ENCODE data around the gene GNB4. TPM values are rescaled to one million over a fixed set of nuclear protein-coding genes. Genes with fewer than 3 reads are reported as not detected.

Gene GNB4
- total RNA-seq, 1 donor from 2014 or later: 52.1 TPM

DNA sequence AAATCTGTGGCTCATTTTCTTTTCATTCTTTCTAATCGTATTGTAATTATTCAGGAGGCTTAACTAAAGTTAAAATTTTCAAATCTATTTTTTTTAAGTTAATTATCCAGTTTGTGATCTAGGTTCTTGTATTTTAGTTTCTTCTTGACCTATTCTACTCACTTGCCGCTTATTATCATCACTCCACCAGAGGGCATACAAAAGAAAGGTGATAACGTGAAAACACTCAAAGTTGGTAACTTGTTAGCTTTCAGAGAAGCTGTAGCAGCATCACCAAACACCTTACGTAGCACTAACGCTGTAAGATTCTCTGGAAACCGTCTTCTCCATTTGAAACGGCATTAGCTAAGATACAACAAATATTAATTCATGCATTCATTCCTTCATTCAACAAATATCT lies 4.8 kb downstream of the GNB4 start:
- DNase-seq (ENCODE audit: low read depth): no peak
- TF ChIP-seq, protein P1, sequence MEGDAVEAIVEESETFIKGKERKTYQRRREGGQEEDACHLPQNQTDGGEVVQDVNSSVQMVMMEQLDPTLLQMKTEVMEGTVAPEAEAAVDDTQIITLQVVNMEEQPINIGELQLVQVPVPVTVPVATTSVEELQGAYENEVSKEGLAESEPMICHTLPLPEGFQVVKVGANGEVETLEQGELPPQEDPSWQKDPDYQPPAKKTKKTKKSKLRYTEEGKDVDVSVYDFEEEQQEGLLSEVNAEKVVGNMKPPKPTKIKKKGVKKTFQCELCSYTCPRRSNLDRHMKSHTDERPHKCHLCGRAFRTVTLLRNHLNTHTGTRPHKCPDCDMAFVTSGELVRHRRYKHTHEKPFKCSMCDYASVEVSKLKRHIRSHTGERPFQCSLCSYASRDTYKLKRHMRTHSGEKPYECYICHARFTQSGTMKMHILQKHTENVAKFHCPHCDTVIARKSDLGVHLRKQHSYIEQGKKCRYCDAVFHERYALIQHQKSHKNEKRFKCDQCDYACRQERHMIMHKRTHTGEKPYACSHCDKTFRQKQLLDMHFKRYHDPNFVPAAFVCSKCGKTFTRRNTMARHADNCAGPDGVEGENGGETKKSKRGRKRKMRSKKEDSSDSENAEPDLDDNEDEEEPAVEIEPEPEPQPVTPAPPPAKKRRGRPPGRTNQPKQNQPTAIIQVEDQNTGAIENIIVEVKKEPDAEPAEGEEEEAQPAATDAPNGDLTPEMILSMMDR (conservative IDR thresholded peaks at IDR 0.05; ENCODE audit: low read depth, low read length): peak; percentile 54
- no peak overlapping the region for H3K4me3 ChIP-seq (ENCODE audit: low read depth, low read length)

DNA sequence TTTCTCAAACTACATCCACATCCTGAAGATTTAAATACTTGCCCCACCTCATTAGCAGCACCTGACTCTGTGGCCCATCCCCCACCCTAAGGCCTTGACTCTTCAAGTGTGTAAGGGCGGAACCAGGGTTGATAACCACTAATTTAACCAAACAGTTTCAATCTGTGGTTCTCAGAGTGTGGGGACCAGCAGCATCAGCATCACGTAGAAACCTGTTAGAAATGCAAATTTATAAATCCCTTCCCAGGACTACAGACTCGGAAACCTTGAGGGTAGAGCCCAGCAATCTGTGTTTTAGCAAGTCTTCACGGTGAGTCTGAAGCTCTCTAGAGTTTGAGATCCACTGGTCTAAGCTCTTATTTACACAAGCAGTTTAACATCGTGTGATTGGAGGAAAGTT lies 12.4 kb downstream of the GNB4 start:
- TF ChIP-seq, protein P1 (conservative IDR thresholded peaks at IDR 0.05; ENCODE audit: low read depth, low read length): no peak
- no peak for DNase-seq (ENCODE audit: low read depth)
- no peak overlapping the region for H3K4me3 ChIP-seq (ENCODE audit: low read depth, low read length)

DNA sequence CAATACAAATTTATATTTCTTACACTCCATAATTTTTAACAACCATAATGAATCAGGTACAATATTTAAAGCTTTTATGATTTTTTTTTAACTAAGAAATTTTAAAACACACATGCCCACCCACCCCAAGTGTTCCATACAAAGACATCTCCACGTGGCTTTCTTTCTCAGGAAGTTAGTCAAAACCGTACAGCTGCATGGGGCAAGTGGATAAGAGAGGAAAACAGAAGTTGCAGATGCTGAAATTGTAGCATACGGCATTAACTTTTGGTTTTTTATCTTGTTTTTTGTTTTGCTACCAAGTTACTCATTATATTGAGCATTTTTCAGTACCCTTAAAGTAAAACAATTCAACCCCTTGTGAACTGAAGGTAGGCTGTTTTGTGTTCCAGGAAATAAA lies 14.8 kb downstream of the GNB4 start:
- TF ChIP-seq, protein P1 (conservative IDR thresholded peaks at IDR 0.05; ENCODE audit: low read depth, low read length): no peak
- DNase-seq (ENCODE audit: low read depth): no peak
- no peak overlapping the region for H3K4me3 ChIP-seq (ENCODE audit: low read depth, low read length)

DNA sequence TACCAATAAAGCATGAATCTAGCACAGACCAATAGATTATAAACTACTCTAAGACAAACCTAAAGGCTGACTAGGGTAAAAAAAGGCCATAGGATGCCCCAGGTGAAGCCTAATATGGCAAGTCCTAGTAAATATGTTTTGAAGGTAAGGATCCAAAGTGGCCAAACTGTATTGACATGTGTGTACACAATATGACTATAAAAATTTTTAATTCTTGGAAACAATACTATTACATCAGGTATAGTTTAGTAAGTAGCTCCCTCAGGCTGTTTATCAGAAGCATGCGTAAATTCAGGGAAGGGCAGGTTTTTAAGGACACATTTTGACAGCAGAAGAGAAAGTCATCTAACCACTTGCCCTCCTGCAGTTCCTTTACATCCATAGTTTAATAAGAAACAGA lies 18.8 kb downstream of the GNB4 start:
- no peak for DNase-seq (ENCODE audit: low read depth)

DNA sequence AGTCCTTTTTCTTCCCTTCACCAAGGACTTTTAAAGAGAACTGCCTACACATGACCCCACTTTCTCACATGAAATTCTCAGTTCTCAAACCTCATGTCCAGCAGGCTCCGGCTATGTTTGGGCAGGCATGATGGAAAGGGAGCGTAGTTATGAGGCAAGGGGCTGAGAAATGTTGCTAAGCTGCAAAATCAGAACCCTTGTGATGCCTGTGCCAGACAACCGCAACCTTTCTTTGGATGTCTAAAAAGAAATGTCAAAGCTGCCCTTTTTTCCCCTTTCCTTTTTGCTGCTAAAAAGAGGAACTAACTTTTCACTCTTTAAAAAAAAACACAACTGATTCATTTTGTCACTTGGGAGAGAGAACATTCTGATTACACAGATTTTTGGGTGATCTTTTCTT lies 19.2 kb downstream of the GNB4 start:
- no peak for DNase-seq (ENCODE audit: low read depth)
- TF ChIP-seq, protein P1 (conservative IDR thresholded peaks at IDR 0.05; ENCODE audit: low read depth, low read length): no peak
- no peak overlapping the region for H3K4me3 ChIP-seq (ENCODE audit: low read depth, low read length)

More for the DNA sequence above, 18.8 kb downstream of the GNB4 start:
- no peak overlapping the region for H3K4me3 ChIP-seq (ENCODE audit: low read depth, low read length)
- TF ChIP-seq, protein P1 (conservative IDR thresholded peaks at IDR 0.05; ENCODE audit: low read depth, low read length): no peak

DNA sequence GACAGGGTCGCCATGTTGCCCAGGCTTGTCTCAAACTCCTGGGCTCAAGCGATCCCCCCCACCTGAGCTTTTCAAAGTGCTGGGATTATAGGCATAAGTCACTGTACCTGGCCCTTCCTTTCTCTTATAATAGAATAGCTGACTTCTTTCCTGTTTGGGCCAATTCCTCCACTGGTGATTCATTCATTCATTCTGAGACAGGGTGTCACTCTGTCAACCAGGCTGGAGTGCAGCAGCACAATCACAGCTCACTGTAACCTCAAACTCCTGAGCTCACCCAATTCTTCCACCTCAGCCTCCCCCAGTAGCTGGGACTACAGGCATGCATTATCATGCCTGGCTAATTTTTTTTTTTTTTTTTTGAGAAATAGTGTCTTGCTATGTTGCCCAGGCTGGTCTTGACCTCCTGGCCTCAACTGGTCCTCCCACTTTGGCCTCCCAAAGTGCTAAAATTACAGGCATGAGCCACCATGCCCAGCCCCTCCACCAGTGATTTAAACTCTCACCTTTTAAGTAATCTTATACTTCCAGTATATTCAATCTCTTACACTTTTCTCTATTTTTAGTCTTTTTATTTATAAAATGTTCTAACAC lies 20.9 kb downstream of the GNB4 start:
- no peak for DNase-seq (ENCODE audit: low read depth)
- H3K4me3 ChIP-seq (ENCODE audit: low read depth, low read length): no peak overlapping the region
- TF ChIP-seq, protein P1 (conservative IDR thresholded peaks at IDR 0.05; ENCODE audit: low read depth, low read length): no peak

DNA sequence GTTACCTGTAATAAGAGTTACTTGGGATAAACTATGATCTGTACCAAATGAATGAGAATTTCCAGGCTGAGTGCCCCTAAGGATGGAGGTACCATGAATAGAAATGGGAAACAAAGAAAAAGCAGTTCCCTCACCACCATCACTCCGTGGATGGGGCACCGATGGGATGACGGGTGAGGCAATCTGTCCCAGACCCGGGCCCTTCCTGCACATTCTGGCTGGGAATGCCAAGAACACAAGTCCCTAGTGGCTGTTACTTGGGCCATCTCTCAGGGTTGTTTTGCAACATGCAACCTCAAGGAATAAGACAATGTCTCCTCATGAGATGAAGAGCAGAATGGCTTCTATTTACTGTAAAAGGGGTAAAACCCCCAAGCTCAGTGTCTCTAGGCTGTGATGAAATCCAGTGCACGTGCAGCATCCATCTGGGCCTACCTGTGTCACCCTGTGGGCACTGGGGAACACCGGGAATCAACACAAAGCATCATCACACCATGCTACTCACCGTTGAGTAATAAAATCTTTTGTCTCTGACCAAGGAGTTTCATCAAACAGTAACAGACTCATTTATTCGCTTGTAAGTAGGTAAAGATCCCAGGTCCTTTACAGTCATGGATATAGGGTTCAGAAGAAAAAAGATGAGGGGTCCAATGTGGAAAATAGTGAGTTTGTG lies 22.3 kb downstream of the GNB4 start:
- H3K4me3 ChIP-seq (ENCODE audit: low read depth, low read length): no peak overlapping the region
- DNase-seq (ENCODE audit: low read depth): no peak
- TF ChIP-seq, protein P1 (conservative IDR thresholded peaks at IDR 0.05; ENCODE audit: low read depth, low read length): no peak
